GM10266 (cell line): ENCODE measurements around the gene TTYH2.

Source experiments
- DNase-seq: peaks from one replicate; pipeline ENCODE4 v3.0.0; 2012; ENCODE audit errors: extremely low spot score
- TF ChIP-seq, protein P1 (sequence below): IDR thresholded peaks from 2 replicates; pipeline ENCODE4 v1.5.1; 2012; ENCODE audit warnings: mild to moderate bottlenecking, low read depth; ENCODE audit not compliant: control insufficient read depth, insufficient read depth; ENCODE audit errors: missing control alignments

The TTYH2 gene

DNA sequence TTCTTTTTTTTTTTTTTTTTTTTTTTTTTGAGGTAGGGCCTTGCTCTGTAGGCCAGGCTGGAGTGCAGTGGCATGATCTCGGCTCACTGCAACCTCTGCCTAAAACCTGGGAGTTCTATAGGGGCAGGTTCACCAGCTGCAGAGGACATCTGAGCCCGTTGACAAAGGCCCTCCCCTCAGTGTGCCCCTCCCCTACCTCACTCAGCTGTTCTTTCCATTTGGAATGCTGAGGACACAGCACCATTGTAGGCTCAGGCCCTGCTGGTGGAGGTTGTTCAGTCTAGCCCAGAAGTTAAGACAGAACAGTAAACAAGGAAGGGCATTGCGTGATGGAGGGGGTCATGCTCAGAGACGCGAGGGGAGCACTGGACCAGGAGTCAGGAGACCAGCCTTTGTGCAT, 90.8 kb downstream of the TTYH2 start:
- TF ChIP-seq, protein P1, sequence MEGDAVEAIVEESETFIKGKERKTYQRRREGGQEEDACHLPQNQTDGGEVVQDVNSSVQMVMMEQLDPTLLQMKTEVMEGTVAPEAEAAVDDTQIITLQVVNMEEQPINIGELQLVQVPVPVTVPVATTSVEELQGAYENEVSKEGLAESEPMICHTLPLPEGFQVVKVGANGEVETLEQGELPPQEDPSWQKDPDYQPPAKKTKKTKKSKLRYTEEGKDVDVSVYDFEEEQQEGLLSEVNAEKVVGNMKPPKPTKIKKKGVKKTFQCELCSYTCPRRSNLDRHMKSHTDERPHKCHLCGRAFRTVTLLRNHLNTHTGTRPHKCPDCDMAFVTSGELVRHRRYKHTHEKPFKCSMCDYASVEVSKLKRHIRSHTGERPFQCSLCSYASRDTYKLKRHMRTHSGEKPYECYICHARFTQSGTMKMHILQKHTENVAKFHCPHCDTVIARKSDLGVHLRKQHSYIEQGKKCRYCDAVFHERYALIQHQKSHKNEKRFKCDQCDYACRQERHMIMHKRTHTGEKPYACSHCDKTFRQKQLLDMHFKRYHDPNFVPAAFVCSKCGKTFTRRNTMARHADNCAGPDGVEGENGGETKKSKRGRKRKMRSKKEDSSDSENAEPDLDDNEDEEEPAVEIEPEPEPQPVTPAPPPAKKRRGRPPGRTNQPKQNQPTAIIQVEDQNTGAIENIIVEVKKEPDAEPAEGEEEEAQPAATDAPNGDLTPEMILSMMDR, result no peak

GRCh38 chr17:74305865-74306654, 92.7 kb downstream of the TTYH2 start:
- no peak for DNase-seq
- TF ChIP-seq, protein P1, result peak; percentile 23

More for the DNA sequence above, 90.8 kb downstream of the TTYH2 start:
- DNase-seq, result no peak

- DNase-seq, result no peak
- TF ChIP-seq, protein P1, result no peak
Observed at GRCh38 chr17:74307984-74308773, 94.8 kb downstream of the TTYH2 start.

DNA sequence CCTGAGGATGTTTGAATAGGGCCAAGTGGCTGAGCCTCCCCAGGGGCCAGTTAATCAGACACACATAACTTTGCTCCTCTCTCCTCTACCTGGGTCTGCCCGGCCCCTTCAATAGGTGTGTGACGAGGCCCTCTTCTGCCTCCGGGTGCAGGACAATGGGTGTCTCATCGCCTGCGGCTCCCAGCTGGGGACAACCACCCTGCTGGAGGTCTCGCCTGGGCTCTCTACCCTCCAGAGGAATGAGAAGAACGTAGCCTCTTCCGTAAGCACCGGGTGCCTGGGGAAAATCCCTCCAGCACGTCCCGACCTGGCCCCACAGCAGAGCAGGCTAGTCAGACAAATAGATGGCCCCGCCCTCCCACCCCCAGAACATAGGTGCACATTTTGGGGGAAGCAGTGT, 96.5 kb downstream of the TTYH2 start:
- TF ChIP-seq, protein P1, result no peak

More for the DNA sequence above, 96.5 kb downstream of the TTYH2 start:
- DNase-seq, result no peak
